ENCODE data around the gene ASIC2.

Gene ASIC2

DNA sequence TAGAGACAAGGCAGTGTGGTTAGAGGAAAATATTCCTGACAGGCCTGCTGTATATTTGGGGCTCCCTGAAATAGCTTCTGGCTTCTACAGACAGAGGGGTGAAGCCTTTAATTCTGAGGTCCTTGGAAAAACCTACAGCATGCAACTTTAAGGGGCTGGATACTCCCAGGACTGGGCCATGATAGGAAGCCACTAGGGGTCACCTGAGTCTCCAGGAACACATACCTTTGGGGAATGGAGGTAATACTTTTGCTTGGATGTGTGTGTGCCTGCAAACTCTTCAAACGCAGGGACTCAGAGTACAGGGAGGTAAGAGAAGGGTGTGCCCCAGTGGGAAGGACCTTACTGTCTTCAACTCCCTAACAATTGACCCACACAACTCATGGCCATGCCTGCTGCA is 4.1 kb downstream of the ASIC2 start:
- DNase-seq (ENCODE audit: low read depth): no peak

GRCh38 chr17:33287096-33287725 is 5.9 kb downstream of the ASIC2 start:
- DNase-seq (ENCODE audit: low read depth): no peak

DNA sequence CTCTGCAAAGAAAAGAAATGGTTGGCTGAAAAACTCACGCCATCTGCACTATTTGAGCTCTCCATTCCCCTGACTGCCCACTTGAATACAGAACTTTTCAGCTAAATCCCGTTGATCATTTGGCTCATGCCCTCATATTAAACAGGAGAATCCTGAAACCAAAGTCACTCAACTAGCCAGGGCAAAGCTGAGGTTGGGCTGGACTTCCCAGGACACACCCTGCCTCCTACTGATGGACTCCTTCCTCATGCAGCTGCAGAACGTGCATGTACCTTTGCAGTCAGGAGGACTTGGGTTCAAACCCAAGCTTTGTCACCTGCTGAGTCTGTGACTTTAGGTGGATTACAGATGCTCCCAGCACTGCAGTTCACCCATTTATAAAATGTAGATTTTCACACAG is 7.7 kb downstream of the ASIC2 start:
- DNase-seq (ENCODE audit: low read depth): no peak

DNA sequence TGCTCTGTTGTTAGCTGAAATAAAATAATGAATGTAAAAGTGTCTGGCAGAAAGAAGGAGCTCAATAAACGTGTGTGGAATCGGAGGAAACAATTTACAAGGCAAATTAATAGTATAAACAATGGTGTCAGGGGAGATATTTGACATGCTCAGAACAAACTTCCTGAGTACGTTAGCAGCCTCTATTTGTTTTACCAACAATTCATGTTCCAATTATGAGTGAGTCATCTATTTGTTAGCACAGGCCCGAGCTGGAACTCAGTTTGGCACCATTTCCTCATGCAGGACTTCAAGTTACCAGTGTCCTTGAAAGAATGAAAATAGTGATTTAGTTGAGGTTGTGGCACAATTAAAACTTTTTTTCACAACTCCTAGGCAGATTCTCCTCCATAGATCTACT is 9.1 kb downstream of the ASIC2 start:
- no peak for DNase-seq (ENCODE audit: low read depth)

DNA sequence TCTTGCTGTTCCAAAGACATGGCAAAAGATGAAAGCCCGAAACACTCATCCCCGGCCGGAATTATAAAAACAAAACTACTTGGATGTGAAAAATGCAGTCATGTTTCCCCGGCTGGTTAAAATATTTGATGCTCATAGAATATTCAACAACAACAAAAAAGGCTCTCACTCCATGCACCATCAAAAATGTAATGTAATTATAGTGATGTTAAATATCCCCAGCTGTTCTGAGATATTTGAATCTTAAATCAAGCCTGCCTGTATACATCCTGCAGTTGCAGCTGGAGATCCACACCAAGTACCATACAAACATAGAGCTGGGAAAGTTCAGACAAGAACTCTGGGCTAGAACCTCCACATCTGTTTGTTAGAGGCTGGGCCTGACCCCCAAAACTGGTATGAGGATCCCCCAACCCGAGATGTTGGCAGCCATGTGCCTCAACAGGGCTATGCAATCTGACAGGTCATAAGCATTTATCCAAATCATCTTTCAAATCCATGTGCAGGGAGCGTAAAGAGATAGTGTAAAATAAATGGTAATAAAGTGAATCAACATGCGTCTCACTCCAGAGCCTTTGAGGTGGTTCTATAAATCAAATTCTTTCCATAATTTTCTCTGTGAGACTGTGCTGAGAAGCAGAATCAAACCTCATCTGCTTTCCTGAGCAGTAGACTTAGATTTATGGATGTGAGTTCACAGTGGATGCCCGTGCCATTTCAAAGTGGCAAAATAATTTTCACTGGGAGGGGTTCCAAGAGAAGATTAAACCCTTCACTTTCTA is 12.7 kb downstream of the ASIC2 start:
- no peak for DNase-seq (ENCODE audit: low read depth)

DNA sequence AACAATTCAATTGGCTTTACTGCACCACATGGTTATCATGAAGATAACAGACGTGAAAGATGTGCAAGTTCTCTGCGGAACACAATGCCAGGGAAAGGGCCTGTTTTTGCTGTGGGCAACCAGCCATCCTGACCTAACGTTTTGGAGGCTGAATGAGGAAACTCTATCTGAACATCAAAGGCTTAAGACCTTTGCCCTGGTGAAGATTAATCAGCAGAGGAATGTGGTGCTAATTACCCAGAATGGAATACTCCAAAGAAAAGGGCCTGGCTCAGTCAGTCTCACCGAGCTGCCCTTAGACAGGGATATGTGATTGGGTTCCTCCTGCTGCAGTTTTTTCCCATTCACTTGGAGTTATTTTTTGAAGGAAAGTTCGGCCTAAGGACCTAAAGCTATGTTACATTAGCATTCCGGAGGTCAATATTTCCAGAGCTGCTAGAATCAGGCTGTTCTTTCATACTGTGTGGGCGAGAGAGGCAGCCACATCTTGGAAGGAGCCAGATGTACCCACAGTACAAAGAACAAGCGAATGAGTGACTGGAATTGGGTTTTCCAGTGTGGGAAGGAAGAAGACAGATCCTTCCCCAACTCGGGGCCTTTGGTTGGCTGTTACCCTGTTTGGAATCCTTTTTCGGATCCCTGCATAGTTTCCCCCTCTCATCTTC is 15.5 kb downstream of the ASIC2 start:
- DNase-seq (ENCODE audit: low read depth): no peak

- no peak for DNase-seq (ENCODE audit: low read depth)
Measured at GRCh38 chr17:33273743-33274410, 19.2 kb downstream of the ASIC2 start.

- DNase-seq (ENCODE audit: low read depth): no peak
Measured at GRCh38 chr17:33273271-33273670, 19.8 kb downstream of the ASIC2 start.

GRCh38 chr17:33272438-33272837 is 20.7 kb downstream of the ASIC2 start:
- DNase-seq (ENCODE audit: low read depth): no peak

GRCh38 chr17:33269337-33270060 is 23.6 kb downstream of the ASIC2 start:
- no peak for DNase-seq (ENCODE audit: low read depth)

DNA sequence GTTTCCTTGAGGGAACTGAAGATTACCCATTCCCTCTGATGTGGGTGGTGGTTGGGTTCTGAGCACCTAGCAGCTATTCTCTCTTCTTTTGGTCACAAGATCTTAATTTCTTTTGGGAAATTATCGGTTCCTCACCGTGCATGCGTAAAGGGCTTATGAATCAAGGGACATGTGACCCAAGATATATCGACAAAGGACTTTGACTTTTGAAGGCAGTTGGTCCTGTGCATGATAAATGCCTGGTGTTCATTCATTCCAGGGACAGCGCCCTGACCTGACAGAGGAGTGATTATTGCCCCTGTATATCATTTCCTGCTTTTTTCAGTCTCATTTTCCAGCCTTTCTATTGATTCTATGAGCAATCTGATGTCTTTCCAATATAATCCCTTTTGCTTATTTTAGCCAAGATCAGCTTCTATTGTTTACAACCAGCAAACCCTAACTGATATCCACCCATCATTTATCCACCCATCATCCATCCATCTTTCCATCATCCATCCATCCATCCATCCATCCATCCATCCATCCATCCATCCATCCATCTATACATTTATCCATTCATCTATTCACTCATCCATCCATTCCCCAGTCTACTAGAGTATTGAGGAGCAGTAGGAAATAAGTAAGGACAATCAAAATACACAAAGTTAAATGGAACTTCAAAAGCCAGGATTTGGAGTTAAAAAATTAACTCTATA is 25.1 kb downstream of the ASIC2 start:
- no peak for DNase-seq (ENCODE audit: low read depth)

DNA sequence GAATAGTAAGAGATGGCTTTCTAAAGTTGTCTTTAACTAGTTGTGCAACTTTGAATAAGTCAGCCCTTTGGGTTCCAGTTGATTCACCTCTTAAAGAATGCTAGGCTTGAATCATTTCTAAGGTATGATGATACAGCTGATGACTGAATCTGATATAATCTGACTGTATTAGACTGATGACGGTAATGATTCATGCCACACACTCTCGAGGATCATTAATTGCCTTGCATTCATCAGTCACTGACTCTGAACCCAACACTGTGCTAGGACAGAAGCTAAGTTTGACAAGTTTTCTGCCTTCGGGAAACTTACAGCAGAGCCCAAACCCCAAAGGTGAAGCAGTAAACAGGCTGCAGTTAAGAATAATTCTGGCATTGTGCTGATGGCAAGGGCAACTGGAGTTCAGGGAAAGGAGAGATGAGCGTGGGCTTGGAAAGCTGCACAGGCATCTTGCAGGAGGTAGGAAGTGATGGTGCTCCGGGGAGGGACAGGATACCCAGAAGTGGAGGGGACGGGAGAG is 25.8 kb downstream of the ASIC2 start:
- DNase-seq (ENCODE audit: low read depth): no peak

DNA sequence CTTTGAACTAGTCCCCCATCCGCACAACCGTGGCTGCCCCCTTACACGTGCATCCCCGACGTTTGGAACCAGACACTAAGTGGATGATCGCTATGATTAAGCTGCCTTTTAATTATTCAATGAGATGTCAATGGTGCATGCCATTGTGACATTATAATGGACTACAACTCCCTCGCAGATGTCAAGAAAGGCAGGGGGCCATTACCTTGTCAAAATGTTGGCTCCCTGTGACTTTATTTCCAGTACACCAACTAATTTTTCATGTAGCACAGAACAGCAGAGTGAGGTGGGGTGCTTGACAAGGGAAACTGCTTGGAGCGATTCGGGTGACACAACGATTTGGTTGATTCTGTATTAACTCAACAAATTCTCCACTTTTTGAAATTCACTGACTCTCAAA is 26.5 kb downstream of the ASIC2 start:
- DNase-seq (ENCODE audit: low read depth): no peak

- DNase-seq (ENCODE audit: low read depth): no peak
Measured at GRCh38 chr17:33266116-33266515, 27.0 kb downstream of the ASIC2 start.

DNA sequence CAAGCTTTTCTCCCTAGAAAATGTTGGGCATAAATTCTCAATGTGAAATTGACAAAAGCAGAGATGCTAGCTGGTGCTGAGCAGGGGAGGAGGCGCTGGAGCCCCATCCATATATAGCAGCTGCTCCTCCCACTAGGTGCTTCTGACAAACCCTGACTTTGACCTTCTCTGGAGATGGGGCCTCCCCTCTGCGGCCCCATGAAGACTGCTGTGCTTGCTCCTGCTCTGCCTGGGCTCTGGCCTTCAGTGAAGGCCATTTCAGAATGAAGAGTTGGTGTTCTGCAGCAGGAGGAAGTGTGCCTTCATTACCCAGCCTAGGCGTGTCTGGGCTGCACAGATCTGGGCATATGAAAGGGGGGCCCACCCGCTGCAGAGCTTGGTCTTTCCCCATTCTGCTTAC is 29.7 kb downstream of the ASIC2 start:
- no peak for DNase-seq (ENCODE audit: low read depth)

- no peak for DNase-seq (ENCODE audit: low read depth)
Measured at GRCh38 chr17:33262266-33263123, 30.6 kb downstream of the ASIC2 start.

- no peak for DNase-seq (ENCODE audit: low read depth)
Measured at GRCh38 chr17:33261820-33262219, 31.3 kb downstream of the ASIC2 start.

- no peak for DNase-seq (ENCODE audit: low read depth)
Measured at GRCh38 chr17:33260638-33261037, 32.5 kb downstream of the ASIC2 start.

DNA sequence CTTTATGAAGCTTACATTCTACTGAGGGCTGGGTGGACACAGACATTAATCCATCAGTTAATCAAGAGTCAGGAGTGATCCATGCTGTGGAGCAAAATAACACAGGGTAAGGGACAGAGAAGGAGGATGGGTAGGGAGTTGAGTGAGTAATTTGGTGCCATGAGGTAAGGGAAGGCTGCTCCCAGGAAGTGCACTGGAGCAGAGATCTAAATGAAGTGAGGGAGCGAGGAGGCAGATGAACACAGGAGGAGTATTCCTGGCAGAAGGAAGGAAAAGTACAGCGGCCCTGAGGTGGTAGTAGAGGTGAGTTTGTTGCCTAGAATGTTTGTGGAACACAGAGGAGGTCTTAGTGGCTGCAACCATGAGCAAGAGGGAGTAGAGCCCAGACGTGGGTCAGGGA is 34.8 kb downstream of the ASIC2 start:
- DNase-seq (ENCODE audit: low read depth): no peak

DNA sequence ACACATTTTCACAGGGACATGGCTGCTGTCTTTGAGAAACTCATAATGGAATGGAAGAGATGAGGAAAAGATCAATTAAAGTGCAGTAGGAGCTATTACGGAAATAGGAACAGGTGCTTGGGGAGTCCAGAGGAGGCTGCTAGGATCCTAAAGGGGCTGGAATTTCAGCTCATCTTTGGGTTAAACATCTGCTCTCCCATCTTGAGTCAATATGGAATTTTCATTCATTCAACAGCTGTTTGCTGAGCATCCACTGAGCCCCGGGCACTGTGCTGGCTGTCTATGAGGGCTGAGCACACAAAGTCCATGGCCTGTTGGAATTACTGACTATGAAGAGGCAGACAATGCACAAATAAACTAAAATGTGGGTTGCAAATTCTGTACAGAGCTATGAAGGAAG is 47.9 kb downstream of the ASIC2 start:
- no peak for DNase-seq (ENCODE audit: low read depth)

Measured in stimulated activated CD8-positive, alpha-beta memory T cell treated with anti-CD3 and anti-CD28 coated beads, Interleukin-12 subunit alpha, Interleukin-12 subunit beta, amount 100 ng/mL, for 4 hours (primary cell).